Trophoblast cell (in vitro differentiated cells and primary cell): ENCODE data around the gene SLC4A3.

Experiments used
- DNase-seq, 2 donors: peaks; one replicate each; pipeline ENCODE4 v3.0.0-alpha.2; 2016
- H2AFZ ChIP-seq: 2 replicates; pipeline ENCODE4 v1.6.1; 2013; ENCODE audit warnings: low read length, moderate library complexity, mild to moderate bottlenecking; ENCODE audit not compliant: insufficient read depth, poor library complexity
- H2AK5ac ChIP-seq: 2 replicates; pipeline ENCODE4 v1.6.1; 2013; ENCODE audit warnings: mild to moderate bottlenecking, low read length
- H2BK120ac ChIP-seq: 2 replicates; pipeline ENCODE4 v1.6.1; 2013; ENCODE audit warnings: low read length, mild to moderate bottlenecking, moderate library complexity; ENCODE audit not compliant: insufficient read depth, poor library complexity
- H2BK12ac ChIP-seq: 2 replicates; pipeline ENCODE4 v1.6.1; 2013; ENCODE audit warnings: mild to moderate bottlenecking, low read length, moderate library complexity
- H2BK5ac ChIP-seq: 2 replicates; pipeline ENCODE4 v1.6.1; 2013; ENCODE audit warnings: low read length, low read depth, moderate library complexity, mild to moderate bottlenecking; ENCODE audit not compliant: poor library complexity
- H3K14ac ChIP-seq: 2 replicates; pipeline ENCODE4 v1.6.1; 2013; ENCODE audit warnings: mild to moderate bottlenecking, low read length
- H3K18ac ChIP-seq: 2 replicates; pipeline ENCODE4 v1.6.1; 2013; ENCODE audit warnings: mild to moderate bottlenecking, low read length
- H3K23ac ChIP-seq: 2 replicates; pipeline ENCODE4 v1.6.1; 2013; ENCODE audit warnings: low read length
- H3K27ac ChIP-seq: 2 replicates; pipeline ENCODE4 v1.5.1; 2013; ENCODE audit warnings: low read depth, mild to moderate bottlenecking, inconsistent platforms, low read length, moderate library complexity
- H3K27me3 ChIP-seq: 2 replicates; pipeline ENCODE4 v1.6.1; 2013; ENCODE audit warnings: inconsistent platforms, mild to moderate bottlenecking, low read length, moderate library complexity; ENCODE audit not compliant: insufficient read depth
- H3K36me3 ChIP-seq, 2 experiments: 1 replicate in 1 of 2; 2 replicates in 1 of 2; pipeline ENCODE4 v1.6.1; 2013; ENCODE audit warnings: low read length in 2 of 2, mild to moderate bottlenecking in 2 of 2, moderate library complexity in 1 of 2; ENCODE audit not compliant: insufficient read depth in 2 of 2, control insufficient read depth in 1 of 2
- H3K4ac ChIP-seq: 2 replicates; pipeline ENCODE4 v1.6.1; 2013; ENCODE audit warnings: low read depth, mild to moderate bottlenecking, low read length, moderate library complexity
- H3K4me1 ChIP-seq, 2 experiments: 1 replicate in 1 of 2; 2 replicates in 1 of 2; pipeline ENCODE4 v1.6.1; 2013; ENCODE audit warnings: low read length in 2 of 2, mild to moderate bottlenecking in 2 of 2, moderate library complexity in 1 of 2; ENCODE audit not compliant: insufficient read depth in 2 of 2, control insufficient read depth in 1 of 2
- H3K4me2 ChIP-seq: 2 replicates; pipeline ENCODE4 v1.6.1; 2013; ENCODE audit warnings: inconsistent platforms, mild to moderate bottlenecking, low read length, moderate library complexity
- H3K4me3 ChIP-seq: 2 replicates; pipeline ENCODE4 v1.5.1; 2013; ENCODE audit warnings: mild to moderate bottlenecking, low read depth, low read length, inconsistent platforms
- H3K79me1 ChIP-seq: one replicate; pipeline ENCODE4 v1.6.1; 2013; ENCODE audit warnings: low read length
- H3K79me2 ChIP-seq: 2 replicates; pipeline ENCODE4 v1.6.1; 2013; ENCODE audit warnings: low read length, mild to moderate bottlenecking; ENCODE audit not compliant: control insufficient read depth, insufficient read depth, poor library complexity
- H3K9ac ChIP-seq: 2 replicates; pipeline ENCODE4 v1.6.1; 2013; ENCODE audit warnings: mild to moderate bottlenecking, low read length
- H3K9me3 ChIP-seq: 2 replicates; pipeline ENCODE4 v1.6.1; 2013; ENCODE audit warnings: low read depth, mild to moderate bottlenecking, control low read depth, inconsistent platforms, low read length; ENCODE audit not compliant: insufficient read depth
- H4K12ac ChIP-seq: 2 replicates; pipeline ENCODE4 v1.6.1; 2013; ENCODE audit warnings: low read depth, mild to moderate bottlenecking, low read length, moderate library complexity
- H4K8ac ChIP-seq: 2 replicates; pipeline ENCODE4 v1.6.1; 2013; ENCODE audit warnings: low read depth, mild to moderate bottlenecking, low read length, moderate library complexity
- H4K91ac ChIP-seq: one replicate; pipeline ENCODE4 v1.6.1; 2013; ENCODE audit warnings: low read depth, mild to moderate bottlenecking, low read length, moderate library complexity
- WGBS: extraction: QIAGEN DNeasy Blood & Tissue Kit; methylation state at CpG from one replicate; pipeline ENCODE4 v1.1.7; 2013; ENCODE audit warnings: missing lambda C conversion rate; ENCODE audit not compliant: insufficient read length, insufficient coverage; ENCODE audit errors: extremely low coverage; 5-methylcytosine and 5-hydroxymethylcytosine counted together

The SLC4A3 gene

DNA sequence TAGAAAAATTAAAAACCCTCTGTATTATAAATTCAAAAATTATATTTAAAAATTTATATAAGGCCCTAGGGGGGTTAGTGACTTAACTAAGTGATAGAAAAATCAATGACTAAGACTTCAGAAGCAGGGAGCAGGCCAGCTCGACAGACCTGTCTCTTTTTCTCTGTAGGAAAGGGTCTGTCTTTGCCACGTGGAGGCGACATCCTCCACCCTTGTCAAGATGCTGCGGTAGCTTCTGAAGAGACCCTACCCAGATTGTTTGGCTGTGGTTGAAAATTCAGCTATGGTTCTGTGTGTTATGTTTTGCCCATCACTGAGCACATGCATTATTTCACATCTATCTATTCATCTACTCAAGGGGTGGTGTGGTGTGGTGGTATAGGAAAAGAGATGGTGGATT is 8.2 kb upstream of the SLC4A3 start:
- Histone ChIP-seq H2BK120ac (no peak overlapping the region), H4K12ac (no peak overlapping the region), H3K79me1 (no peaks in the 10 kb centered on the region), H3K14ac (no peak overlapping the region), H3K4me2 (no peak overlapping the region), H3K27ac (no peak overlapping the region), H3K9ac (no peak overlapping the region), H2BK12ac (no peak overlapping the region), H3K4ac (no peak overlapping the region), H3K4me3 (no peak overlapping the region), H2BK5ac (no peak overlapping the region), H3K23ac (no peak overlapping the region), H3K79me2 (no peaks in the 10 kb centered on the region), H3K36me3 (peaks cover 11 to 17% of the 10 kb centered on the region in 2 experiments), H3K18ac (no peak overlapping the region), H3K27me3 (no peaks in the 10 kb centered on the region), H4K8ac (no peak overlapping the region), H3K9me3 (peaks cover 4% of the 10 kb centered on the region), H3K4me1 (no peaks in the 10 kb centered on the region), H2AFZ (no peak overlapping the region), H4K91ac (no peak overlapping the region), H2AK5ac (no peak overlapping the region)
- DNase-seq = no peak
- no CpG with 5 or more reads among the region's 4 CpGs for WGBS

- H2AK5ac ChIP-seq = no peak overlapping the region
- no peak overlapping the region for H3K9ac ChIP-seq
- no peak overlapping the region for H2BK12ac ChIP-seq
- H2AFZ ChIP-seq = no peak overlapping the region
- no peaks in the 10 kb centered on the region for H3K79me1 ChIP-seq
- H3K4me3 ChIP-seq = no peak overlapping the region
- H2BK5ac ChIP-seq = no peak overlapping the region
- H3K79me2 ChIP-seq = no peaks in the 10 kb centered on the region
- H3K14ac ChIP-seq = no peak overlapping the region
- H4K91ac ChIP-seq = no peak overlapping the region
- H3K23ac ChIP-seq = no peak overlapping the region
- no peak overlapping the region for H3K27ac ChIP-seq
- no peak overlapping the region for H3K4ac ChIP-seq
- H3K18ac ChIP-seq = no peak overlapping the region
- DNase-seq = no peak
- no CpG with 5 or more reads among the region's 6 CpGs for WGBS
- no peak overlapping the region for H4K12ac ChIP-seq
- peaks cover 4% of the 10 kb centered on the region for H3K9me3 ChIP-seq
- H3K4me1 ChIP-seq = no peaks in the 10 kb centered on the region
- no peak overlapping the region for H3K4me2 ChIP-seq
- H3K36me3 ChIP-seq = peaks cover 2 to 4% of the 10 kb centered on the region in 2 experiments
- no peak overlapping the region for H4K8ac ChIP-seq
- H2BK120ac ChIP-seq = no peak overlapping the region
- H3K27me3 ChIP-seq = no peaks in the 10 kb centered on the region
Measured at GRCh38 chr2:219620546-219620945, 6.9 kb upstream of the SLC4A3 start.

DNA sequence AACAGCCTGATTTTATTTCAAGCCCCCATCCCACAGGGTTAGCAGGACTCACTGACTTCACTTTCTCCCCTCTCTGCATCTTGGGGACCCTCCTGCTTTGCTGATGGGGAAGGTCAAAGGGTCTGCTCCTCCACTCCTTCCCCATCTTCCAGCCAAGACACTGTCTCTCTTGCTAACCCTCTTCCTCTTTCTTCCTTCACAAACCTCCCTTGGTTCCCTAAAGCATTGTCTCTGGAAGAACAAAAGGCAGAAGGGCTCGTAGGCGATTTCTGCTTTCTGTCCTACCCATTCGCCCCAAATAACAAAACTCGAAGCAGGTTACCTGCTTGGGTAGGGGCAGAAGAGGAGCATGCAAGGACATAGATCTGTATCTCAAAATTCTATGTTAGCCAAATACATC is 5.5 kb upstream of the SLC4A3 start:
- no peak overlapping the region for H2BK5ac ChIP-seq

GRCh38 chr2:219622472-219622871 is 5.0 kb upstream of the SLC4A3 start:
- Histone ChIP-seq H3K36me3 (no peaks in the 10 kb centered on the region), H3K4me2 (no peak overlapping the region), H3K9me3 (no peaks in the 10 kb centered on the region), H3K79me2 (peaks cover under 1% of the 10 kb centered on the region), H3K27me3 (no peaks in the 10 kb centered on the region), H2BK12ac (no peak overlapping the region), H3K18ac (no peak overlapping the region), H4K8ac (no peak overlapping the region), H2BK5ac (no peak overlapping the region), H3K23ac (no peak overlapping the region), H3K9ac (no peak overlapping the region), H3K4me3 (no peak overlapping the region), H3K4me1 (peaks cover 0 to 3% of the 10 kb centered on the region in 2 experiments), H2AK5ac (no peak overlapping the region), H3K14ac (no peak overlapping the region), H3K79me1 (peaks cover 3% of the 10 kb centered on the region), H3K4ac (no peak overlapping the region), H2AFZ (no peak overlapping the region), H3K27ac (no peak overlapping the region), H4K12ac (no peak overlapping the region), H2BK120ac (no peak overlapping the region), H4K91ac (no peak overlapping the region)
- no CpG with 5 or more reads among the region's 2 CpGs for WGBS
- DNase-seq = no peak

More for the DNA sequence above, 5.5 kb upstream of the SLC4A3 start:
- no peak overlapping the region for H3K18ac ChIP-seq
- H3K4me1 ChIP-seq = peaks cover 0 to 1% of the 10 kb centered on the region in 2 experiments
- H3K23ac ChIP-seq = no peak overlapping the region
- no peak overlapping the region for H2AFZ ChIP-seq
- no peaks in the 10 kb centered on the region for H3K9me3 ChIP-seq
- H2BK12ac ChIP-seq = no peak overlapping the region
- no peak overlapping the region for H4K12ac ChIP-seq
- H3K14ac ChIP-seq = no peak overlapping the region
- H3K27me3 ChIP-seq = no peaks in the 10 kb centered on the region
- H3K27ac ChIP-seq = no peak overlapping the region
- no peak overlapping the region for H2BK120ac ChIP-seq
- no peak overlapping the region for H3K4me2 ChIP-seq
- H3K36me3 ChIP-seq = no peaks in the 10 kb centered on the region
- no peak for DNase-seq
- H3K4me3 ChIP-seq = no peak overlapping the region
- no peak overlapping the region for H3K4ac ChIP-seq
- no CpG with 5 or more reads among the region's 4 CpGs for WGBS
- H3K9ac ChIP-seq = no peak overlapping the region
- H4K91ac ChIP-seq = no peak overlapping the region
- no peak overlapping the region for H4K8ac ChIP-seq
- no peak overlapping the region for H2AK5ac ChIP-seq
- peaks cover under 1% of the 10 kb centered on the region for H3K79me1 ChIP-seq
- no peaks in the 10 kb centered on the region for H3K79me2 ChIP-seq
